ENCODE results near the gene DHRS7C. TPM values are rescaled to one million over a fixed set of nuclear protein-coding genes. Genes with fewer than 3 reads are reported as not detected.

Gene DHRS7C
- total RNA-seq, 3 donors from 2014 or later = not detected

DNA sequence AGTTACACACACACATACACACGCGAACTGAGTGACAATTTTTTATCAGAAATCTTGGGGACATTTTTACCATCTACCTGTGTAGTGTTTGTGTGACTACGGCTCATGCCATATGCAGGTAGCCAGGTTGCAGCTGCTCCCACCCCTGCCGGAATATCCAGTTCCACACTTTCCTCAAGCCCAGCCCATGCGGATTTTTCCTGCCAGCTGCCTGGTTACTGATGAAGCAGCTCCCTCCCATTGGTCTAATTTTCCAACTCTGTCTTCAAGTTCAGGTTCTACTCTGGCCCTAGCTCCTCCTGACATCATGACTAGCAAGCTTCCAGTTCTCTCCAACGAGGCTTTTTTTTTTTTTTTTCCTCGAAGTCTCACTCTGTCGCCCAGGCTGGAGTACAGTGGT, 25.7 kb upstream of the DHRS7C start:
- no peaks in the 10 kb centered on the region for H3K9me3 Mint-ChIP-seq
- no peak overlapping the region for H3K4me3 Mint-ChIP-seq
- no peaks in the 10 kb centered on the region for H3K36me3 Mint-ChIP-seq (ENCODE audit: insufficient read depth)
- no peaks in the 10 kb centered on the region for H3K4me1 Mint-ChIP-seq (ENCODE audit: low read depth)
- peaks cover 4% of the 10 kb centered on the region for H3K27me3 Mint-ChIP-seq (ENCODE audit: low read depth)
- ATAC-seq (no peak), DNase-seq (no peak)

- no peak for DNase-seq
- no peaks in the 10 kb centered on the region for H3K9me3 Mint-ChIP-seq
- no peaks in the 10 kb centered on the region for H3K4me1 Mint-ChIP-seq (ENCODE audit: low read depth)
- peaks cover 4% of the 10 kb centered on the region for H3K27me3 Mint-ChIP-seq (ENCODE audit: low read depth)
- ATAC-seq = no peak
- H3K36me3 Mint-ChIP-seq (ENCODE audit: insufficient read depth) = no peaks in the 10 kb centered on the region
- no peak overlapping the region for H3K4me3 Mint-ChIP-seq
These were observed 25.1 kb upstream of the DHRS7C start for GRCh38 chr17:9816472-9816871.

DNA sequence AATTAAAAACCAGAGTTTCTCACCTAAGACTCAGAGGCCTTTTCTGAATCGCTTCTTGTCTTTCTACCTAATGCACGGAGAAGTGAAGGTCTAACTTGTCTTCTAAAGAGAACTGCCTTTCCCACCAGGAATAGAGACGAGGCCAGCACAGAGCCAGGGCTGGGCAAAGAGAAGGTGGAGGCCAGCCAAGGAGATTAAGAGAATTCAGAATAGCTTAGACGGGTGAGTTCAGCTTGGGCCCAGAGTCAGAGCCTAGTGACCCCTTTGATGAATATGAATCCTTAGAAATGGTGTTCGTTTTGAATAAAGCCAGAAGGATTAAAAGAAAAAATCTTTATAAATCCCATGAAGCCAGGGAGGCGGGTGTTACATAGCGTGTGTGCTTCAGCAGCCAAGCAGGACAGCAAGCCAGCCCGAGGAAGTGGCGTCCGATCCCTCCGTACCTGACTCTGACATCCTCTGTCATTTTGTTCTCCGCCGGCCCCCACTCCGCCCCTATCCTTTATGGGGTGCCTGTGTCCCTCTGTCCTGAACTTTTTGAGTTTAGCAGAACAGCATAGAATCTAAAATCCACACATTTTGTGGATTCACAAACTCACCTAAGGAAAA, 23.0 kb upstream of the DHRS7C start:
- no peaks in the 10 kb centered on the region for H3K36me3 Mint-ChIP-seq (ENCODE audit: insufficient read depth)
- no peaks in the 10 kb centered on the region for H3K9me3 Mint-ChIP-seq
- DNase-seq (no peak), ATAC-seq (no peak)
- H3K4me3 Mint-ChIP-seq = no peak overlapping the region
- H3K27me3 Mint-ChIP-seq (ENCODE audit: low read depth) = peaks cover 2% of the 10 kb centered on the region
- H3K4me1 Mint-ChIP-seq (ENCODE audit: low read depth) = no peaks in the 10 kb centered on the region

DNA sequence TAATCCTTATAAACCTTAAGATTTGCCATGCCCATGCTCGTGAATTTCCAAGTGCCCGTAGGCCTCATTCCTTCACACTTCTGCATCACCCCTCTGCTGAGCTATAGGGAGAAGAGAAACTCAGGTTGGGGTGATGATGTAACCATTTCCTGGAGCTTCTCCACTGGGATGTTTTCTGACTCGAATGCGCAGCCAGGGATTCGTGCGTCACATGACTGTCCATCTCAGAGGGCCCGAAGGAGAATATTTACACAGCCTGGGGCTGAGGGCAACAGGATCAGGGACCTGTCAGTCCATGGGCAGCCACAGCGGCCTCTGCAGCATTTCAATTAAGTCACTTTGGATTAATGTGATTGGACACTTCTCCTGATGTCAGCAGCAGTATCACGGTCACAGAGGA, 21.8 kb upstream of the DHRS7C start:
- DNase-seq (no peak), ATAC-seq (no peak)
- no peaks in the 10 kb centered on the region for H3K27me3 Mint-ChIP-seq (ENCODE audit: low read depth)
- H3K4me3 Mint-ChIP-seq = no peak overlapping the region
- H3K4me1 Mint-ChIP-seq (ENCODE audit: low read depth) = no peaks in the 10 kb centered on the region
- H3K36me3 Mint-ChIP-seq (ENCODE audit: insufficient read depth) = no peaks in the 10 kb centered on the region
- no peaks in the 10 kb centered on the region for H3K9me3 Mint-ChIP-seq

- Mint-ChIP-seq H3K36me3 (ENCODE audit: insufficient read depth) (no peaks in the 10 kb centered on the region), H3K9me3 (no peaks in the 10 kb centered on the region), H3K27me3 (ENCODE audit: low read depth) (peaks cover under 1% of the 10 kb centered on the region), H3K4me3 (no peak overlapping the region), H3K4me1 (ENCODE audit: low read depth) (no peaks in the 10 kb centered on the region)
- DNase-seq = no peak
- ATAC-seq = no peak
These were observed 20.1 kb upstream of the DHRS7C start for GRCh38 chr17:9811537-9811936.

DNA sequence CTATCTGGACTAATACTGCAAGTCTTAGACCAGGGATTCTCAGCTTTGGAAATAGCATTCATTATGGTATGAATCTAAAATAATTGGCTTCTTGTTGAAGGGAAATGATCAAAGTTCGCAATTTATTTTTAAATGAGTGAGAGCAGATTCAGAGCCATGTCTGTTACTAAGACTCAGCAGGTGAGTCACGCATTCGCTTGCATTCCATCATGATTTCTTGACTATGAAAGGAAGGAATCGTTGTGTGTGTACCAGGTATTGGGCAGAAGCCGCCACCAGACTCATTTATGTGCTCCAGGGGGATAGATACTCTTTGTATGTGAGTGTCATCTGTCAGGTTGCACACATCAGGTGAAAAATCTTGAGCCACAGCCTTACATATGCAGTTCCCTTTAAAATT, 19.7 kb upstream of the DHRS7C start:
- H3K27me3 Mint-ChIP-seq (ENCODE audit: low read depth) = peaks cover 3% of the 10 kb centered on the region
- ATAC-seq = no peak
- DNase-seq = no peak
- no peaks in the 10 kb centered on the region for H3K4me1 Mint-ChIP-seq (ENCODE audit: low read depth)
- H3K4me3 Mint-ChIP-seq = no peak overlapping the region
- no peaks in the 10 kb centered on the region for H3K9me3 Mint-ChIP-seq
- no peaks in the 10 kb centered on the region for H3K36me3 Mint-ChIP-seq (ENCODE audit: insufficient read depth)

DNA sequence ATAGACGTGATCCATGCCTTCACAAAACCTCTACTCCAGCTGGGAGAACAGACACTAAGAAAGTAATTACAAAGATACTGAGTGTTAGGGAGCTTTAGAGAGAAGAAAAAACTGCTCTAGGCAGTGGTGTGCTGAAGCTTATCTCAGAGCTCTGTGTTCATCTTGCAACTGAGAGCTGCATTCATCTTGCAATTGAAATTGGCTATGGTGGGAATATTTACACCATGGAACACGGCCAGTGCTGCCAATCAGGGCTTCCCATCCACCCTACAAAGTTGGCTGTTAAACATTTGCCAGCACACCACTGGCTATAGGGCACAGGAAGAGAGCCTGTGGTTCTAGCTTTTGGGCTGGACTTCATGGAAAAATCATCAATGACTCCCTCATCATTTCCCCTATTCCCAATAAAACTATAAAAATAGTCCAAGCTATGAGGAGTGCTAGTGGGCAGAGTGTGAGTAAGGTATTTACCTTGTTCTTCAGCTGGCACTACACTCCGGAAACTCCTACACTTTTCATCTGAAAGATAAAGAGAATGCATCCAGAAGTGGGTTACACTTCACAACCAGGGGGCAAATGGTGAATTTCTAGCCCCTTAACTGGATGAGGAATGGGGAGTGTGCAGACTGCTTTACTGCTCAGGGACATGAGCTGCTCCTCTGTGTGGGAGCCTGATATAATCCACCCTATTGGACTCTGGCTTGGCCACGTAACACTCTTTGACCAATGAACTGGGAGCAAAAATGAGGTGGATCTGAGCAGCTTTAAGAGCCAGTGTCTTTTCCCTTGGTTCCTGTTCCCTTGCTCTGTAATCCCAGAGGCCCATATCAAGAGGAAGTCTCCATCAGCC, 18.9 kb upstream of the DHRS7C start:
- Mint-ChIP-seq H3K9me3 (no peaks in the 10 kb centered on the region), H3K36me3 (ENCODE audit: insufficient read depth) (no peaks in the 10 kb centered on the region), H3K4me1 (ENCODE audit: low read depth) (no peaks in the 10 kb centered on the region), H3K4me3 (no peak overlapping the region), H3K27me3 (ENCODE audit: low read depth) (peaks cover 3% of the 10 kb centered on the region)
- no peak for ATAC-seq
- DNase-seq = no peak

GRCh38 chr17:9809409-9809808, 18.0 kb upstream of the DHRS7C start:
- Mint-ChIP-seq H3K27me3 (ENCODE audit: low read depth) (peaks cover 3% of the 10 kb centered on the region), H3K4me1 (ENCODE audit: low read depth) (no peaks in the 10 kb centered on the region), H3K9me3 (peaks cover 4% of the 10 kb centered on the region), H3K4me3 (no peak overlapping the region), H3K36me3 (ENCODE audit: insufficient read depth) (no peaks in the 10 kb centered on the region)
- ATAC-seq = no peak
- no peak for DNase-seq

DNA sequence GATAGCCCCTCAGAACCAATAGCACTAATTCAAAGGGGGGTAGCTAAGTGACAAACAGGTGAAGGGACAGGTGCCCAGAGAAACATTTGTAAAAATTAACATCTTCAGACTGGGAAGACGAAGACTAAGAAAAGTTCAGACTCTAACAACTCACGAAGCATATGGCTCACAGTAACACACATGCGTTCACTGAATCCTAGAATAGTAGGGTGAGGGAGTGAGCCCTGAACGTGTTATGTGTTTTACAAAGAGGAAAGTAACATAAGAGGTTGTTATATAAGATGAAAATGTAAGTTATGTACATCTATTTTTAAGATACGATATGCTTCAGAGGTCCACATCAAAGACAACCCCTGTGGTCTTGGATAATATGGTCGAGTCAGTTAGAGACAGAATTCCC, 15.3 kb upstream of the DHRS7C start:
- peaks cover 5% of the 10 kb centered on the region for H3K9me3 Mint-ChIP-seq
- ATAC-seq = no peak
- no peaks in the 10 kb centered on the region for H3K4me1 Mint-ChIP-seq (ENCODE audit: low read depth)
- H3K36me3 Mint-ChIP-seq (ENCODE audit: insufficient read depth) = no peaks in the 10 kb centered on the region
- H3K27me3 Mint-ChIP-seq (ENCODE audit: low read depth) = peaks cover 10% of the 10 kb centered on the region
- DNase-seq = no peak
- no peak overlapping the region for H3K4me3 Mint-ChIP-seq

DNA sequence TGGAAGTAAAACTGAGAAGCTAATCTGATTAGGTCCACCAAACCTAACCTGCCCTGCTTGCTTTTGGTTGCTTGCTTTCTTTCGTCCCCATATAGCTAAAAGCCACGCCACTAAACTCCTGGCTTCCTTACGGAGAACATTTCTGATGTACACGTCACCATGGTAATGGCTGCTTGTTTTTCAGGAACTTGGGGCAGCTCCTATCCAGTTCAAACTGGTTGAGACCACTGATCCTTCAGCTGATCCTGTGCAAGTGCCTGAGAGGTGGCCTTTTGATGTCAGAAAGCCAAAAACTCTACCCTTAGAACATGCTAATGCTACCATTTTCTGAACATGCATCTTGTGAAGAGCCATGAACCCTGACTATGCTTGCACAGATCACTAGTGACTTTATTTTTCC, 14.4 kb upstream of the DHRS7C start:
- no peak for DNase-seq
- no peak overlapping the region for H3K4me3 Mint-ChIP-seq
- peaks cover 10% of the 10 kb centered on the region for H3K27me3 Mint-ChIP-seq (ENCODE audit: low read depth)
- H3K9me3 Mint-ChIP-seq = peaks cover 5% of the 10 kb centered on the region
- H3K4me1 Mint-ChIP-seq (ENCODE audit: low read depth) = no peaks in the 10 kb centered on the region
- no peaks in the 10 kb centered on the region for H3K36me3 Mint-ChIP-seq (ENCODE audit: insufficient read depth)
- no peak for ATAC-seq

DNA sequence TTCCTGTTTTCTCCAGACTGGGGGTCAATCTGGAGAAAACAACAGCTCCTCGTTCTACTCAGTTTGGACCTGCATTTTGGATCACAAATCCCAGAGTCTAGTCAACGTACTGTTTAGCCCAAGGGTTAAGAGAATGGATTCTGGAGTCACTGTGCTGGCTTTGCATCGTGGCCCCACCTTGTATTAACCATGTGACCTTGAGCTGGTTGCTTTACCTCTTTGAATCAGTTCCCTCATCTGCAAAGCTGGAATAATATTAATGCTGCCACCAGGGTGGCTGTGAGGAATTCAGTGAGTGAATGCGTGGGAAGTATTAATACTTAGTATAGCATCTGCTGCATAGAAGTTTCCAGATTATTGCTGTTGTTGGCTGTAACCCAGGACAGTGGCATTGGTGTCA, 11.3 kb upstream of the DHRS7C start:
- Mint-ChIP-seq H3K36me3 (ENCODE audit: insufficient read depth) (no peaks in the 10 kb centered on the region), H3K27me3 (ENCODE audit: low read depth) (peaks cover 14% of the 10 kb centered on the region), H3K4me3 (no peak overlapping the region), H3K4me1 (ENCODE audit: low read depth) (no peaks in the 10 kb centered on the region), H3K9me3 (peaks cover 5% of the 10 kb centered on the region)
- no peak for DNase-seq
- ATAC-seq = no peak

DNA sequence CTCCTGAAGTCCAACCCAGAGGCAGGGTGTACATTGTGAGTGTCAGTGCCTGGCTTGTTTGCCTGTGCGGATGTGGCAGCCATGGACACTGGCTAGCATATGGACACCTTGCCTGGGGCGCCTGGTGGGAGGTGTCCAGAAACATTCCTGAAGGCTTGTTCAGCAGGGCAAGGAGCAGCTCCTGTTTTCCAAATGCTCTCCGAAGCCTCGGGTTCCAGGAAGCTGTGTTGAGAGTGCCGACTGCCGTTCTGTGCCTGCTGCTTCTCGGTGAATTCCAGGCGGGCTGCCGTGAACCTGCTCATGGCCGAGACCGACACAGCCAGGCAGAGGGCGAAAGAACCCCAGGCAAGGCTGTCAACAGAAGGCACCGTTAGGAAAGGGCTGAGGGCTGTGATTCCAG, 10.9 kb upstream of the DHRS7C start:
- no peaks in the 10 kb centered on the region for H3K36me3 Mint-ChIP-seq (ENCODE audit: insufficient read depth)
- ATAC-seq (no peak), DNase-seq (no peak)
- peaks cover 5% of the 10 kb centered on the region for H3K9me3 Mint-ChIP-seq
- peaks cover 18% of the 10 kb centered on the region for H3K27me3 Mint-ChIP-seq (ENCODE audit: low read depth)
- no peak overlapping the region for H3K4me3 Mint-ChIP-seq
- H3K4me1 Mint-ChIP-seq (ENCODE audit: low read depth) = no peaks in the 10 kb centered on the region

DNA sequence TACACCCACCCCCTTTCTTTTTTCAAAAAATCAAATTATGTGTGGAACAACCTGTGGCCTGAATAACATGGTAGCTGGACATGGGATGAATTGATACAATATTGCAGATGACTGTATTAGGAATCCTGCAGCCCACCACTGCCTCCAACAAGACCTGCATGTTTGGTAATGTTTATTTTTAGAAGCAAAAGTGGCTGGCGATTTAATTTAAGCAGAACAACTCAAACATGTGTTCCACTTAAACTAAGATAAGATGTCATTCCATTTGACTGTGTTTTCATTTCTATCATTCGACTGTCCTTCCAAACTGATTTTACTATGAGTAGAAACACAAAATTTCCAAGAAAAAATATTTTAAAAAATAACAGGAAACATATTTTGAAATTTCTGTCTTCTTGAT, 10.1 kb upstream of the DHRS7C start:
- no peak overlapping the region for H3K4me3 Mint-ChIP-seq
- peaks cover 17% of the 10 kb centered on the region for H3K27me3 Mint-ChIP-seq (ENCODE audit: low read depth)
- H3K9me3 Mint-ChIP-seq = peaks cover 5% of the 10 kb centered on the region
- no peaks in the 10 kb centered on the region for H3K36me3 Mint-ChIP-seq (ENCODE audit: insufficient read depth)
- H3K4me1 Mint-ChIP-seq (ENCODE audit: low read depth) = no peaks in the 10 kb centered on the region
- DNase-seq (no peak), ATAC-seq (no peak)

DNA sequence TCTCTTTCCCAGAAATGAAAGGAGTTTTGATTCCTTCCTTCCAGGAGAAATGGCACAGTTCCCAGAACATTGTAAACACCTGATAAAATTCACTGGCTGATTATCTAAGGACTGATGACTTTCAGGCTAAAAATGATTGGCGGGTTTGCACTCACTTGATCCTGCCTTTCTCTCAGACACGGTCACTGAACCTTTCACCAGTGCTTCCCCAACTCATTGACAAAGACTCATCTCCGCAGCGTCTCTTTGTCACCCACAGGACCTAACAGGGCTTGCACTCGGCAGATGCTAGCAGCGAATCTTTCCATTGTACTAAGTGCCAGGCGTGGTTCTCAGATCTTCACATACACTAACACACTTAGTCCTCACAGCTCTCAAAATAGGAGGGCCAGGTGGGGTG, 7.3 kb upstream of the DHRS7C start:
- no peaks in the 10 kb centered on the region for H3K9me3 Mint-ChIP-seq
- H3K4me1 Mint-ChIP-seq (ENCODE audit: low read depth) = no peaks in the 10 kb centered on the region
- H3K27me3 Mint-ChIP-seq (ENCODE audit: low read depth) = peaks cover 17% of the 10 kb centered on the region
- no peak overlapping the region for H3K4me3 Mint-ChIP-seq
- H3K36me3 Mint-ChIP-seq (ENCODE audit: insufficient read depth) = no peaks in the 10 kb centered on the region
- DNase-seq (no peak), ATAC-seq (no peak)

- Mint-ChIP-seq H3K27me3 (ENCODE audit: low read depth) (peaks cover 12% of the 10 kb centered on the region), H3K36me3 (ENCODE audit: insufficient read depth) (no peaks in the 10 kb centered on the region), H3K4me1 (ENCODE audit: low read depth) (no peaks in the 10 kb centered on the region), H3K4me3 (no peak overlapping the region), H3K9me3 (no peaks in the 10 kb centered on the region)
- DNase-seq = no peak
- ATAC-seq = no peak
These were observed 6.6 kb upstream of the DHRS7C start for GRCh38 chr17:9798008-9798407.
